Endothelial cell of umbilical vein (primary cell): Measurements from ENCODE around the gene MCRIP1. TPM values are rescaled to one million over a fixed set of nuclear protein-coding genes. Genes with fewer than 3 reads are reported as not detected.

Experiments
- BruUV-seq: library from RNA; stranded (reverse); fragments of 400-500 nt; replicated peaks from 2 replicates; lab custom pipeline; 2021; lab: Mats Ljungman, UMichigan
- CTCF ChIA-PET: fragments of 300-600, 350-600 bp; sonication (Branson Sonifier 250); formaldehyde crosslinking; loops from one replicate; lab custom pipeline; 2021; ENCODE audit warnings: antibody characterized with exemption, inconsistent platforms; lab: Charles Lee
- POLR2A ChIA-PET: fragments of 300-600, 350-600 bp; sonication (Branson Sonifier 250); formaldehyde crosslinking; loops from one replicate; lab custom pipeline; 2021; ENCODE audit warnings: antibody characterized with exemption, inconsistent platforms; lab: Charles Lee
- DNase-seq: peaks from one replicate; pipeline ENCODE4 v3.0.0-alpha.2; 2011; ENCODE audit warnings: low read depth, low spot score
- FAIRE-seq: peaks from 2 replicates; lab custom pipeline; 2011; peaks lifted over from hg19 to GRCh38; lab: Jason Lieb, UNC
- H2AFZ ChIP-seq: 2 replicates; pipeline ENCODE4 v1.6.0; 2012; ENCODE audit warnings: low read depth, low read length, control low read depth, inconsistent platforms
- H3K27ac ChIP-seq: 2 replicates; pipeline ENCODE4 v1.5.1; 2011; ENCODE audit warnings: low read depth, mild to moderate bottlenecking, control low read depth, low read length, moderate library complexity; ENCODE audit not compliant: insufficient read depth
- H3K27me3 ChIP-seq, 2 experiments: 2 replicates each; pipeline versions ENCODE4 v1.6.0 to v1.6.1; 2011; ENCODE audit warnings: low read length in 2 of 2, mixed read lengths in 1 of 2; ENCODE audit not compliant: control insufficient read depth in 2 of 2, insufficient read depth in 2 of 2
- H3K36me3 ChIP-seq, 2 experiments: 2 replicates in 1 of 2; 3 replicates in 1 of 2; pipeline ENCODE4 v1.5.1; 2011; ENCODE audit warnings: low read length in 2 of 2, mild to moderate bottlenecking in 1 of 2, moderate library complexity in 1 of 2; ENCODE audit not compliant: control insufficient read depth in 2 of 2, insufficient read depth in 2 of 2; ENCODE audit errors: extremely low read depth in 1 of 2
- H3K4me1 ChIP-seq: 3 replicates; pipeline ENCODE4 v1.5.1; 2011; ENCODE audit warnings: mild to moderate bottlenecking, low read length; ENCODE audit not compliant: control insufficient read depth, insufficient read depth; ENCODE audit errors: extremely low read depth
- H3K4me2 ChIP-seq: 2 replicates; pipeline ENCODE4 v1.6.1; 2011; ENCODE audit warnings: low read length, control low read depth, mixed read lengths; ENCODE audit not compliant: insufficient read depth
- H3K4me3 ChIP-seq, 3 experiments: fragments of 200-600 bp in 1 of 3; sonication (generic), shearing (Covaris generic) in 1 of 3; replicated peaks in 1 of 3; 2 replicates each; pipeline ENCODE4 v1.5.1; 2011 to 2016; ENCODE audit warnings: control low read depth in 3 of 3, low read length in 3 of 3, mild to moderate bottlenecking in 2 of 3, inconsistent platforms in 1 of 3, low read depth in 1 of 3, moderate library complexity in 1 of 3; ENCODE audit not compliant: insufficient read depth in 1 of 3
- H3K79me2 ChIP-seq: 2 replicates; pipeline ENCODE4 v1.6.0; 2012; ENCODE audit warnings: low read length, inconsistent platforms; ENCODE audit not compliant: control insufficient read depth, insufficient read depth
- H3K9ac ChIP-seq: replicated peaks from 2 replicates; pipeline ENCODE3; 2011; ENCODE audit warnings: low read length, control low read depth; ENCODE audit not compliant: insufficient read depth; ENCODE audit errors: extremely low read depth
- H3K9me1 ChIP-seq: replicated peaks from 3 replicates; pipeline ENCODE4 v1.6.0; 2011; ENCODE audit warnings: mild to moderate bottlenecking, low read length; ENCODE audit not compliant: control insufficient read depth, insufficient read depth; ENCODE audit errors: extremely low read depth
- H3K9me3 ChIP-seq: replicated peaks from 2 replicates; pipeline ENCODE4 v1.5.1; 2012; ENCODE audit warnings: low read length, inconsistent platforms; ENCODE audit not compliant: control insufficient read depth, insufficient read depth
- H4K20me1 ChIP-seq: replicated peaks from 2 replicates; pipeline ENCODE3; 2011; ENCODE audit warnings: mild to moderate bottlenecking, low read length; ENCODE audit not compliant: control insufficient read depth, insufficient read depth; ENCODE audit errors: extremely low read depth
- EZH2 ChIP-seq: IDR thresholded peaks from 2 replicates; pipeline ENCODE4 v1.6.1; 2012; ENCODE audit warnings: borderline replicate concordance, low read depth, mild to moderate bottlenecking, moderate library complexity, low read length, inconsistent platforms; ENCODE audit not compliant: severe bottlenecking
- FOS ChIP-seq: IDR thresholded peaks from 2 replicates; pipeline ENCODE4 v1.6.1; 2011; ENCODE audit warnings: mild to moderate bottlenecking, low read length, moderate library complexity, borderline replicate concordance; ENCODE audit not compliant: insufficient read depth
- GATA2 ChIP-seq: IDR thresholded peaks from 2 replicates; pipeline ENCODE4 v1.7.0; 2011; ENCODE audit warnings: low read depth, mild to moderate bottlenecking, moderate library complexity, mixed read lengths, low read length; ENCODE audit not compliant: insufficient read length, insufficient read depth
- JUN ChIP-seq: IDR thresholded peaks from 2 replicates; pipeline ENCODE4 v1.6.1; 2011; ENCODE audit warnings: borderline replicate concordance, low read depth; ENCODE audit not compliant: insufficient read length, insufficient read depth
- MAX ChIP-seq: IDR thresholded peaks from 2 replicates; pipeline ENCODE4 v1.6.1; 2011; ENCODE audit not compliant: insufficient read depth, insufficient read length
- MYC ChIP-seq: IDR thresholded peaks from one replicate; pipeline ENCODE4 v1.6.1; 2011; ENCODE audit warnings: mild to moderate bottlenecking, low read depth, low read length
- POLR2A ChIP-seq: IDR thresholded peaks from 2 replicates; pipeline ENCODE4 v1.6.1; 2012; ENCODE audit warnings: low read depth, mild to moderate bottlenecking, control low read depth, low read length
- POLR2AphosphoS5 ChIP-seq: IDR thresholded peaks from 2 replicates; pipeline ENCODE4 v1.6.1; 2012; ENCODE audit warnings: low read depth, mild to moderate bottlenecking, control low read depth, low read length, moderate library complexity; ENCODE audit not compliant: insufficient read depth
- dilution Hi-C: fragments of 300-500 bp; cut with MboI; formaldehyde crosslinking; loops from one replicate; pipeline ENCODE4 v1.15.0; 2019; ENCODE audit warnings: low sequenced_read_pairs; ENCODE audit not compliant: extremely low pct_ligation_motif_present
- intact Hi-C: fragments of 100-400 bp; cut with micrococcal nuclease; formaldehyde crosslinking; loops from one replicate; pipeline ENCODE4 v1.10.0; 2022
- polyA plus RNA-seq, 4 experiments: library from polyadenylated mRNA; depleted of rRNA in 3 of 4; stranded (reverse) in 3 of 4; unstranded in 1 of 4; fragments of >200 nt; gene quantifications; 2 replicates each; pipeline versions ENCODE4 v1.2.1 to v1.2.3, GENCODE V29; 2011 to 2012; ENCODE audit warnings: missing spikeins in 1 of 4
- total RNA-seq: library from RNA; stranded (reverse); gene quantifications from 2 replicates; pipeline ENCODE4 v1.2.3, GENCODE V29; 2021
- TF ChIP-seq, protein P1 (sequence below), 2 donors: IDR thresholded peaks; 1 replicate in 1 of 2; 2 replicates in 1 of 2; pipeline ENCODE4 v1.5.1; 2011; ENCODE audit warnings: low read length in 2 of 2, mild to moderate bottlenecking in 2 of 2, moderate library complexity in 2 of 2, control low read depth in 1 of 2, inconsistent platforms in 1 of 2, low read depth in 1 of 2; ENCODE audit not compliant: insufficient read depth in 1 of 2; ENCODE audit errors: extremely low read depth in 1 of 2

Gene MCRIP1
- total and polyA plus RNA-seq, 2 donors (not counting 3 experiments of a cell fraction or from before 2014, with no cell fraction given) = 121 to 205 TPM

GRCh38 chr17:81844327-81844851 is 11.3 kb upstream of the MCRIP1 start:
- ChIA-PET POLR2A (no interaction called here), CTCF (no interaction called here)
- DNase-seq (no peak), FAIRE-seq (no peak)
- H3K27ac ChIP-seq = no peak overlapping the region
- no peak overlapping the region for H3K9ac ChIP-seq
- dilution Hi-C loops (no loop called here), intact Hi-C loops (no loop called here)
- H3K4me3 ChIP-seq = no peak overlapping the region
- no peaks in the 10 kb centered on the region for H3K4me1 ChIP-seq
- no peak overlapping the region for H2AFZ ChIP-seq
- H3K79me2 ChIP-seq = no peaks in the 10 kb centered on the region
- no TSS peak for BruUV-seq
- TF ChIP-seq FOS (no peak), JUN (no peak), MYC (no peak), EZH2 (no peak), POLR2AphosphoS5 (no peak), GATA2 (no peak), MAX (no peak), POLR2A (no peak)
- TF ChIP-seq, protein P1, sequence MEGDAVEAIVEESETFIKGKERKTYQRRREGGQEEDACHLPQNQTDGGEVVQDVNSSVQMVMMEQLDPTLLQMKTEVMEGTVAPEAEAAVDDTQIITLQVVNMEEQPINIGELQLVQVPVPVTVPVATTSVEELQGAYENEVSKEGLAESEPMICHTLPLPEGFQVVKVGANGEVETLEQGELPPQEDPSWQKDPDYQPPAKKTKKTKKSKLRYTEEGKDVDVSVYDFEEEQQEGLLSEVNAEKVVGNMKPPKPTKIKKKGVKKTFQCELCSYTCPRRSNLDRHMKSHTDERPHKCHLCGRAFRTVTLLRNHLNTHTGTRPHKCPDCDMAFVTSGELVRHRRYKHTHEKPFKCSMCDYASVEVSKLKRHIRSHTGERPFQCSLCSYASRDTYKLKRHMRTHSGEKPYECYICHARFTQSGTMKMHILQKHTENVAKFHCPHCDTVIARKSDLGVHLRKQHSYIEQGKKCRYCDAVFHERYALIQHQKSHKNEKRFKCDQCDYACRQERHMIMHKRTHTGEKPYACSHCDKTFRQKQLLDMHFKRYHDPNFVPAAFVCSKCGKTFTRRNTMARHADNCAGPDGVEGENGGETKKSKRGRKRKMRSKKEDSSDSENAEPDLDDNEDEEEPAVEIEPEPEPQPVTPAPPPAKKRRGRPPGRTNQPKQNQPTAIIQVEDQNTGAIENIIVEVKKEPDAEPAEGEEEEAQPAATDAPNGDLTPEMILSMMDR (IDR thresholded peaks at IDR 0.05; ENCODE audit: extremely low read depth in 1 of 2, insufficient read depth in 1 of 2, low read depth in 1 of 2, low read length in 2 of 2) = no peak
- H3K27me3 ChIP-seq = no peaks in the 10 kb centered on the region
- H3K36me3 ChIP-seq = peaks cover 24 to 52% of the 10 kb centered on the region in 2 experiments
- no peak overlapping the region for H3K4me2 ChIP-seq
- no peaks in the 10 kb centered on the region for H3K9me3 ChIP-seq
- no peaks in the 10 kb centered on the region for H3K9me1 ChIP-seq
- no peaks in the 10 kb centered on the region for H4K20me1 ChIP-seq
